ENCODE results near the gene SEMA4G. TPM values are rescaled to one million over a fixed set of nuclear protein-coding genes. Genes with fewer than 3 reads are reported as not detected.

Gene SEMA4G
- total RNA-seq, 1 donor from 2014 or later, result 20.0 TPM

DNA sequence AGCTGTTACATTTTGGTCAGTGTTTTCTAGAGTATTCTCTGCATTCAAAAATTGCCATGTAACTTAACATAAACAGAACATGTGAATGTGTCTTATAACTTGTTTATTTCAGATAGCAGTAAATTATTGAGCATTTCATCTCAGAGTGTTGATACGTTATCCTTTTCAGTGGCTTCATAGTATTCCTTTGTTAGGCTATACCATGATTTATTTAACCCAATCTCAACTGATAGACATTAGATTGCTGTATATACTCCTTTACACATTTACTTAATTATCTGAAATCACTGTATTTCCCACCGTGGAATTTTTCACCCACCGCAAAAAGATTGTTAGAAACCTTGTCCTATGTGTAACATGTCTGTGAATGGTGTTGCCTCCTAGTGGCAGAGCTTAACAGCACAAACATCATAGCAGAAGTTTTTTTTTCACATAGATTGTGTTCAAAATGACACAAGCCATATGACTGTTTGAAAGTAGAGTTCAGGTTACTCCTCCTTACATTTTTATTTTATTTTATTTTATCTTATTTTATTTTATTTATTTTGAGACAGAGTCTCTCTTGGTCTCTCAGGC, 35.1 kb upstream of the SEMA4G start:
- Mint-ChIP-seq H3K4me3 (no peak overlapping the region), H3K9me3 (no peaks in the 10 kb centered on the region), H3K4me1 (no peaks in the 10 kb centered on the region), H3K27ac (no peak overlapping the region), H3K36me3 (peaks cover 41% of the 10 kb centered on the region), H3K27me3 (ENCODE audit: low read depth) (no peaks in the 10 kb centered on the region)
- DNase-seq (ENCODE audit: low spot score in 2 of 2, unreplicated experiment in 2 of 2), result no peak
- TF ChIP-seq, protein P1, sequence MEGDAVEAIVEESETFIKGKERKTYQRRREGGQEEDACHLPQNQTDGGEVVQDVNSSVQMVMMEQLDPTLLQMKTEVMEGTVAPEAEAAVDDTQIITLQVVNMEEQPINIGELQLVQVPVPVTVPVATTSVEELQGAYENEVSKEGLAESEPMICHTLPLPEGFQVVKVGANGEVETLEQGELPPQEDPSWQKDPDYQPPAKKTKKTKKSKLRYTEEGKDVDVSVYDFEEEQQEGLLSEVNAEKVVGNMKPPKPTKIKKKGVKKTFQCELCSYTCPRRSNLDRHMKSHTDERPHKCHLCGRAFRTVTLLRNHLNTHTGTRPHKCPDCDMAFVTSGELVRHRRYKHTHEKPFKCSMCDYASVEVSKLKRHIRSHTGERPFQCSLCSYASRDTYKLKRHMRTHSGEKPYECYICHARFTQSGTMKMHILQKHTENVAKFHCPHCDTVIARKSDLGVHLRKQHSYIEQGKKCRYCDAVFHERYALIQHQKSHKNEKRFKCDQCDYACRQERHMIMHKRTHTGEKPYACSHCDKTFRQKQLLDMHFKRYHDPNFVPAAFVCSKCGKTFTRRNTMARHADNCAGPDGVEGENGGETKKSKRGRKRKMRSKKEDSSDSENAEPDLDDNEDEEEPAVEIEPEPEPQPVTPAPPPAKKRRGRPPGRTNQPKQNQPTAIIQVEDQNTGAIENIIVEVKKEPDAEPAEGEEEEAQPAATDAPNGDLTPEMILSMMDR (IDR thresholded peaks at IDR 0.05; ENCODE audit: unreplicated experiment), result no peak

DNA sequence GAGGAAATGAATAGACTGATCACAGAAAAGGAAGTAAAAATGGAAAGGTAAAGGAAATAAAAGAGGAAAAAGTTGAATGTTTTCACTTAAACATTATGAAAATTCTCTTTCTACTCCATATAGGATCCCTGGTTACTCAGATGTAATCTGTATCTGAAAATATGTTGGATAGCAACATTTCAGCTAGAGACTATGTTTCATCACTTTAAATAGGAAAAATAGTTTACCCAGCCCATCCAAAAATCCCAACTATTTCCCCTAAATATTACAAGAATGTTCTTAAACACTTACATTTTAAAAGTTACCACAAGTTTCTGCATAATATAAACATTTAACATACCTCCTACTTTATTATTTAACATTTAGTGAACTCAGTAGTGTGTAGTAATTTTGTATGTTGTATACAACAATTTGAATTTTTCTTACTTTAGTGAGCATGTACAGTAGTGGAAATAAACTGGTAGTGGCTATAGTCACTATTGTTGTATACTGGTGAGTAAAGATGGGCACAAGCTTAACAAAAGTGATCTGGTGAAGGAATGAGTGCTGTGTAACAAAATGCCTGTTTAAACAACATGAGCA, 29.4 kb upstream of the SEMA4G start:
- Mint-ChIP-seq H3K27me3 (ENCODE audit: low read depth) (no peaks in the 10 kb centered on the region), H3K9me3 (no peaks in the 10 kb centered on the region), H3K36me3 (peaks cover 38% of the 10 kb centered on the region), H3K4me1 (no peaks in the 10 kb centered on the region), H3K27ac (no peak overlapping the region), H3K4me3 (no peak overlapping the region)
- no peak for DNase-seq (ENCODE audit: low spot score in 2 of 2, unreplicated experiment in 2 of 2)
- TF ChIP-seq, protein P1 (IDR thresholded peaks at IDR 0.05; ENCODE audit: unreplicated experiment), result no peak

DNA sequence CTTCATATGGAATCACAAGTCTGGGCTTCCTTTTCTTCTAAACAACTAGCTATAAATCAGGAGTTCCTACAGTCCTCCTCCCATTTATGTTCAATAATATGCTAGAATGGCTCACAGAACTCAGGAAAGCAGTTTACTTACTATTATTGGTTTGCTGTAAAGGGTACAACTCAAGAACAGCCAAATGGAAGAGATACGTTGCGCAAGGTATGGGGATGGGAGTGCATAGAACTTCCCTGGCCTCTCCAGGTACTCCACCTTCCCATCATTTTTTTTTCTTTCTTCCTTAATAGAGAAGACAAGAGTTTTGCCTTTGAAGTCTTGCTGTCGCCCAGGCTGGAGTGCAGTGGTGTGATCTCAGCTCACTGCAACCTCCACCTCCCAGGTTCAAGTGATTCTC, 27.1 kb upstream of the SEMA4G start:
- Mint-ChIP-seq H3K27ac (no peak overlapping the region), H3K27me3 (ENCODE audit: low read depth) (no peaks in the 10 kb centered on the region), H3K4me1 (no peaks in the 10 kb centered on the region), H3K36me3 (peaks cover 44% of the 10 kb centered on the region), H3K4me3 (no peak overlapping the region), H3K9me3 (no peaks in the 10 kb centered on the region)
- TF ChIP-seq, protein P1 (IDR thresholded peaks at IDR 0.05; ENCODE audit: unreplicated experiment), result no peak
- DNase-seq (ENCODE audit: low spot score in 2 of 2, unreplicated experiment in 2 of 2), result no peak

DNA sequence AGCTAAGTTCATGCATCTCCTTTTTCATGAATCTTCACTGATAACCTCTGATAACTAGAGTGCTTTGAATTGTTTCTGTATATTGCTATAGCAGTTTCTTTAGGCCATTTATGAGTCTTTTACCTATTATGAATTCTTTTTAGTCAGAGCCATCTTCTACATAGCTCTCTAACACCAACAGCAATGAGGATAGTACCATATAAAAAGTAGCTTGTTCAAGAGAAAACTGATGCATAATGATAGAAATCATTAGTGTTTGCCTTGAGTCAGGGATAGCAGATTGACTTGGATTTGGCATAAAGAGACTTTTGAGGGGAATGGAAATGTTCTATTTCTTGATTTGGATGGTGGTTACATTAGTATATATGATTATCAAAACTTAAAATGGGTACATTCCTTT, 25.8 kb upstream of the SEMA4G start:
- H3K9me3 Mint-ChIP-seq, result no peaks in the 10 kb centered on the region
- no peaks in the 10 kb centered on the region for H3K27me3 Mint-ChIP-seq (ENCODE audit: low read depth)
- H3K4me3 Mint-ChIP-seq, result no peak overlapping the region
- TF ChIP-seq, protein P1 (IDR thresholded peaks at IDR 0.05; ENCODE audit: unreplicated experiment), result no peak
- no peaks in the 10 kb centered on the region for H3K4me1 Mint-ChIP-seq
- no peak overlapping the region for H3K27ac Mint-ChIP-seq
- H3K36me3 Mint-ChIP-seq, result peaks cover 44% of the 10 kb centered on the region
- DNase-seq (ENCODE audit: low spot score in 2 of 2, unreplicated experiment in 2 of 2), result no peak

DNA sequence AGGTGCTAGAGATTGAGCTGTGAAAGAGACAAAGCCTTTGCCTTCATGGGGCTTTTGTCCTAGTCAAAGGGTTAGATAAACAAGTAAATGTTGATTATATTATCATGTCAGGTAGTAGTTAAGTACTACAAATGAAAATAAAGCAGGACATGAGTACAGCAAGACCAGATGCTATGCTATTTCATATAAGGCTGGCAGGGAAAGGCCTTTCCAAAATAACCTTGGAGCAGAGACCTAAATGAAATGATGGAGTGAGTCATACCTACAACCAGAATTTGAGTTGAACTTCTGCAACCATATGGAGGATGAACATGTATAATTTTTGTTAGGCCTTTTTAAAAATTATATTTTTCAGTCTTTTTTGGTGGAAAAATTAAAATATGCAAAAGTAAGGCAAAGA, 23.6 kb upstream of the SEMA4G start:
- Mint-ChIP-seq H3K27ac (no peak overlapping the region), H3K9me3 (no peaks in the 10 kb centered on the region), H3K4me3 (no peak overlapping the region), H3K36me3 (peaks cover 37% of the 10 kb centered on the region), H3K4me1 (no peaks in the 10 kb centered on the region), H3K27me3 (ENCODE audit: low read depth) (no peaks in the 10 kb centered on the region)
- TF ChIP-seq, protein P1 (IDR thresholded peaks at IDR 0.05; ENCODE audit: unreplicated experiment), result no peak
- DNase-seq (ENCODE audit: low spot score in 2 of 2, unreplicated experiment in 2 of 2), result no peak
